Calu3 (cell line): Measurements from ENCODE around the gene TEX14. TPM values are rescaled to one million over a fixed set of nuclear protein-coding genes. Genes with fewer than 3 reads are reported as not detected.
A peak's percentile ranks its signal among the peaks of the same experiment; 100 is the strongest.

Source experiments
- BruUV-seq: library from RNA; stranded (reverse); fragments of 400-500 nt; replicated peaks from 2 replicates; lab custom pipeline; 2021; lab: Mats Ljungman, UMichigan
- CTCF ChIA-PET: fragments of 300-600 bp; sonication (Branson Sonifier 250); formaldehyde crosslinking; loops from one replicate; lab custom pipeline; 2022; ENCODE audit warnings: antibody characterized with exemption; lab: Charles Lee
- DNase-seq: peaks from one replicate; pipeline ENCODE4 v3.0.0; 2022
- H3K27ac Mint-ChIP-seq: one replicate; pipeline ENCODE4 v1.8.0; 2022; ENCODE audit warnings: mixed read lengths; ENCODE audit not compliant: unreplicated experiment
- H3K27me3 Mint-ChIP-seq: one replicate; pipeline ENCODE4 v1.8.0; 2022; ENCODE audit warnings: mixed read lengths; ENCODE audit not compliant: unreplicated experiment
- H3K36me3 Mint-ChIP-seq: one replicate; pipeline ENCODE4 v1.8.0; 2022; ENCODE audit warnings: mild to moderate bottlenecking, moderate library complexity, mixed read lengths; ENCODE audit not compliant: insufficient read depth, unreplicated experiment
- H3K4me1 Mint-ChIP-seq: one replicate; pipeline ENCODE4 v1.8.0; 2022; ENCODE audit warnings: mild to moderate bottlenecking, low read depth, mixed read lengths; ENCODE audit not compliant: unreplicated experiment
- H3K4me3 Mint-ChIP-seq: one replicate; pipeline ENCODE4 v1.8.0; 2022; ENCODE audit warnings: mild to moderate bottlenecking, low read depth, moderate library complexity, mixed read lengths; ENCODE audit not compliant: unreplicated experiment
- H3K9me3 Mint-ChIP-seq: one replicate; pipeline ENCODE4 v1.8.0; 2022; ENCODE audit warnings: low read depth, mixed read lengths; ENCODE audit not compliant: unreplicated experiment
- intact Hi-C: fragments of 100-400 bp; cut with micrococcal nuclease; formaldehyde crosslinking; loops from one replicate; pipeline ENCODE4 v1.10.0; 2022; ENCODE audit not compliant: unreplicated experiment
- total RNA-seq: library from RNA; stranded (reverse); gene quantifications from 2 replicates; pipeline ENCODE4 v1.2.3, GENCODE V29; 2022
- TF ChIP-seq, protein P1 (sequence below): fragments of 200-600 bp; IDR thresholded peaks from one replicate; pipeline ENCODE4 v1.8.0; 2022; ENCODE audit warnings: antibody characterized with exemption; ENCODE audit not compliant: unreplicated experiment

The TEX14 gene
- total RNA-seq, 1 experiment from 2014 or later: 0.07 TPM

DNA sequence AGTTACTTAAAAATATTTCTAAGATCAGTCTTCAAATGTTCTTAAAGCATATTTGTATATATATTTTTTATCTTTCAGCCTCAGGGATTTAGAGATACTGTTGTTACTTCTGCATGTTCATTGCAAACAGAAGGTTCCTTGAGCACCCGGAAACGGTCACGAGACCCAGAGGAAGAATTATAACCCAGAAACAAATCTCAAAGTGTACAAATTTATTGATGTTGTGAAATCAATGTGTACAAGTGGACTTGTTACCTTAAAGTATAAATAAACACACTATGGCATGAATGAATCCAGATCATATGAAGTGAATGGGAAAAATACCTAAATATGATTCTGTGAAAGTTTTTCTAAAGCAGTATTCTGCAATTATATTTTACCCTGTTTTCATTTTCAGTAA is 42.2 kb upstream of the TEX14 start:
- intact Hi-C loops: no loop called here
- DNase-seq: no peak
- no peak overlapping the region for H3K27ac Mint-ChIP-seq
- no peaks in the 10 kb centered on the region for H3K9me3 Mint-ChIP-seq
- H3K4me1 Mint-ChIP-seq: no peaks in the 10 kb centered on the region
- no TSS peak for BruUV-seq
- CTCF ChIA-PET: interaction anchor here (0.7 kb wide), 1 partner anchor 242 kb away, joined by 8 read pairs; no protein-coding TSS in a partner anchor
- TF ChIP-seq, protein P1, sequence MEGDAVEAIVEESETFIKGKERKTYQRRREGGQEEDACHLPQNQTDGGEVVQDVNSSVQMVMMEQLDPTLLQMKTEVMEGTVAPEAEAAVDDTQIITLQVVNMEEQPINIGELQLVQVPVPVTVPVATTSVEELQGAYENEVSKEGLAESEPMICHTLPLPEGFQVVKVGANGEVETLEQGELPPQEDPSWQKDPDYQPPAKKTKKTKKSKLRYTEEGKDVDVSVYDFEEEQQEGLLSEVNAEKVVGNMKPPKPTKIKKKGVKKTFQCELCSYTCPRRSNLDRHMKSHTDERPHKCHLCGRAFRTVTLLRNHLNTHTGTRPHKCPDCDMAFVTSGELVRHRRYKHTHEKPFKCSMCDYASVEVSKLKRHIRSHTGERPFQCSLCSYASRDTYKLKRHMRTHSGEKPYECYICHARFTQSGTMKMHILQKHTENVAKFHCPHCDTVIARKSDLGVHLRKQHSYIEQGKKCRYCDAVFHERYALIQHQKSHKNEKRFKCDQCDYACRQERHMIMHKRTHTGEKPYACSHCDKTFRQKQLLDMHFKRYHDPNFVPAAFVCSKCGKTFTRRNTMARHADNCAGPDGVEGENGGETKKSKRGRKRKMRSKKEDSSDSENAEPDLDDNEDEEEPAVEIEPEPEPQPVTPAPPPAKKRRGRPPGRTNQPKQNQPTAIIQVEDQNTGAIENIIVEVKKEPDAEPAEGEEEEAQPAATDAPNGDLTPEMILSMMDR: no peak
- H3K4me3 Mint-ChIP-seq: no peak overlapping the region
- no peaks in the 10 kb centered on the region for H3K36me3 Mint-ChIP-seq
- H3K27me3 Mint-ChIP-seq: no peaks in the 10 kb centered on the region

DNA sequence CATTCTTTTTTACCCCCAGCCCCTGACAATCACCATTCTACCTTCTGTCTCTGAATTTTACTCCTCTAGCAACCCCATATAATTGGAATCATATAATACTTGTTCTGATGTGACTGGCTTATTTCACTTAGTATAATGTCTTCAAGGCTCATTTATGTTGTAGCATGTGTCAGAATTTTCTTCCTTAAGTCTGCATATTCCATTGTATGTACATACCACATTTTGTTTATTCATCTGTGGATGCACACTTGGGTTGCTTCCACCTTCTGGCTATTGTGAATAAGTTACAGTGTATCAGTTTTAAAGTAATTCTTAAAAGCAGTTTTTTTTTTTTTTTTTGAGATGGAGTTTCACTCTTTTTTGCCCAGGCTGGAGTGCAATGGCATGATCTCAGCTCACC is 39.1 kb upstream of the TEX14 start:
- Mint-ChIP-seq H3K27ac (peak overlapping the region; percentile 7), H3K4me1 (no peaks in the 10 kb centered on the region), H3K27me3 (no peaks in the 10 kb centered on the region), H3K4me3 (no peak overlapping the region), H3K9me3 (no peaks in the 10 kb centered on the region), H3K36me3 (no peaks in the 10 kb centered on the region)
- DNase-seq: no peak
- CTCF ChIA-PET: no interaction called here
- BruUV-seq: no TSS peak
- intact Hi-C loops: no loop called here
- TF ChIP-seq, protein P1: no peak

DNA sequence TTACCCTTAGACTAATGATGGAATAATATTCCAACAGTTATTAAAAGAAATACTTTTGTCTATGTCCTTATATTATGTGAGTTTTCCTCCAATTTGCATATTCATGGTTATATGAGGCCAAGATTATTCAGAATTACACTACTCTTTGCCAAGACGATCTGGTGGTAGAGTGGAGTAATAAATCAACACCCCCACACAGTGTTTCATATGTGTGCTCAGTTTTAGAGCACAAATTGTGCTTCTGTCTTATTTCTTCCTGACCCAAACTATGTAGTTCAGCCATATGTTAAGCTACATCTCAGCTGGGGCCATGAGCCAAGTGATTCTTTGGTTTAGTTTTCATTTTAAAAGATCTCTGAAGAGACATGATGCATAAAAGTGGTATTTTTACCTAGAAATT is 37.0 kb upstream of the TEX14 start:
- Mint-ChIP-seq H3K27ac (no peak overlapping the region), H3K9me3 (no peaks in the 10 kb centered on the region), H3K4me3 (no peak overlapping the region), H3K4me1 (no peaks in the 10 kb centered on the region), H3K36me3 (no peaks in the 10 kb centered on the region), H3K27me3 (no peaks in the 10 kb centered on the region)
- BruUV-seq: no TSS peak
- DNase-seq: no peak
- intact Hi-C loops: no loop called here
- TF ChIP-seq, protein P1: no peak
- CTCF ChIA-PET: interaction anchor here (0.6 kb wide), 1 partner anchor 812 kb away, joined by 3 read pairs; no protein-coding TSS in a partner anchor

DNA sequence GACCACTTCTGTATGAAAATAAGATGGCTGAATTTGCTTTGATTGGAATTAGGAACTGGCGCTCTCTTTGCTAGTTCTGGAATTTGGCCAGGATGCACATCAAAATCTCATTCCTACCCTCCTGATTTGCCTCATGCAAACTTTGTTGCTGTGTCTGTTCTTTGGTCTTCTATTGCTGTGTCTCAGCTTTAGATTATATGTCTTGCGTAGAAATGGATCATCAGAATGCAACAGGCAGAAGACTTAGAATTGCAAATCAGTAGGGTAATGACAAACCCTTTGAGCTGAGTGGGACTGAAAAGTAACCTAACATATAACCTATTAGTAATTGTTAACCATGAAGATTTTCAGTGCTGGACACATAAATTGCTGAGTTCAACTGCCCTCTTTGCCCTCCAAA is 30.9 kb upstream of the TEX14 start:
- TF ChIP-seq, protein P1: no peak
- no TSS peak for BruUV-seq

More for the DNA sequence above, 30.9 kb upstream of the TEX14 start:
- Mint-ChIP-seq H3K27me3 (no peaks in the 10 kb centered on the region), H3K27ac (no peak overlapping the region), H3K36me3 (no peaks in the 10 kb centered on the region), H3K4me3 (no peak overlapping the region), H3K9me3 (no peaks in the 10 kb centered on the region), H3K4me1 (no peaks in the 10 kb centered on the region)
- intact Hi-C loops: no loop called here
- no peak for DNase-seq
- CTCF ChIA-PET: interaction anchor here (0.6 kb wide), 1 partner anchor 235 kb away, joined by 3 read pairs; no protein-coding TSS in a partner anchor
